AG04450 (cell line): ENCODE measurements around the gene TAPBPL. TPM values are rescaled to one million over a fixed set of nuclear protein-coding genes. Genes with fewer than 3 reads are reported as not detected.
A peak's percentile ranks its signal among the peaks of the same experiment; 100 is the strongest.
"Not testable (repeated sequence)": the region's sequence is repeated elsewhere in the genome, so short reads cannot be mapped to it uniquely, and the experiment has no call there.

Source experiments
- CTCF ChIA-PET: fragments of 300-600, 350-600 bp; formaldehyde crosslinking; extraction: SDS; loops from one replicate; lab custom pipeline; 2022; ENCODE audit warnings: antibody characterized with exemption, inconsistent platforms; lab: Charles Lee
- POLR2A ChIA-PET: fragments of 350-600 bp; formaldehyde crosslinking; extraction: SDS; loops from one replicate; lab custom pipeline; 2021; ENCODE audit warnings: antibody characterized with exemption, inconsistent platforms; lab: Yijun Ruan, JAX
- DNase-seq: peaks from one replicate; pipeline ENCODE4 v3.0.0-alpha.2; 2011; ENCODE audit warnings: low read depth, low spot score
- H3K27ac ChIP-seq: one replicate; pipeline ENCODE4 v1.5.1; 2012; ENCODE audit warnings: low read depth, low read length, control low read depth
- H3K27me3 ChIP-seq: one replicate; pipeline ENCODE4 v1.6.0; 2012; ENCODE audit warnings: low read length; ENCODE audit not compliant: control insufficient read depth, insufficient read depth
- H3K4me3 ChIP-seq: 2 replicates; pipeline ENCODE4 v1.5.1; 2011; ENCODE audit warnings: mild to moderate bottlenecking, low read depth, low read length, control low read depth
- H3K9me3 ChIP-seq: 2 replicates; pipeline ENCODE4 v1.5.1; 2012; ENCODE audit warnings: low read length; ENCODE audit not compliant: control insufficient read depth, insufficient read depth
- polyA plus RNA-seq: library from polyadenylated mRNA; depleted of rRNA; stranded (reverse); fragments of >200 nt; gene quantifications from 2 replicates; pipeline ENCODE4 v1.2.3, GENCODE V29; 2011
- TF ChIP-seq, protein P1 (sequence below): IDR thresholded peaks from 2 replicates; pipeline ENCODE4 v1.5.1; 2011; ENCODE audit warnings: low read depth, low read length, control low read depth, inconsistent platforms

TAPBPL gene
- polyA plus RNA-seq, 1 experiment = 10.2 TPM

DNA sequence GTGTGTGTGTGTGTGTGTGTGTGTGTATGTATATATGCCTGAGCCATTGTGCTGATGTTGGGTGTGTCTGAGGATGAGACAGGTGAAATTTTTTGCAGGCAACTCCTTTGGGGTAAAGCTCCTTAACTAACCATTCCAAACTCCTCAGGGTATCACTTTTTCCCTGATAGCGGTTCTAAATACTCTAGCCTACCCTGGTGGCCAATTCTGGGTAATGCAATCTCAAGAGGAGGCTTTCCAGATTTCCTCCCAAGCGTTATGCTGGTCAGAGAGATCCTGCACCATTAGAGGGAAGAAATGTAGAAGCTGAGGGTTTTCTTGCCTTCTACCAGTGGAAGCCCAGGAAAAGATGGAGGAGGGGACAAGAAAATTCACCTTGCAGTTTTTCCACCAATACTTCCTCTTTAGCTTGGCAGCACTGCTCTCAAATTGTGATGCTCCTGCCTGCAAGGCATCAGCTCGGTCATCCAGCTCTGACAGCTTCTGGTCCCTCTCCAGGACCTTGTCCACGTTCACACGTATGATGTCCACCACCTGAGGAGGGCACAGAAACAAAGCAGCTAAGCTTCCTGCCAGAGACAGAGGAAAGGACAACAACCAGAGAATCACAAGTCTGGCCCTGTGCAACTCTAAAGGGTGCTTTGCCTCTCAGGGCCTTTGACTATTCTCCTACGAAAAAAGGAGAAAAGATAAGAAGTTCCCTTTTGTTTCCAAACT lies 13.8 kb downstream of the TAPBPL start:
- Histone ChIP-seq H3K27ac (no peak overlapping the region), H3K9me3 (no peaks in the 10 kb centered on the region; the same call in 1 of the 2 replicates), H3K4me3 (no peak overlapping the region), H3K27me3 (no peaks in the 10 kb centered on the region)
- TF ChIP-seq, protein P1, sequence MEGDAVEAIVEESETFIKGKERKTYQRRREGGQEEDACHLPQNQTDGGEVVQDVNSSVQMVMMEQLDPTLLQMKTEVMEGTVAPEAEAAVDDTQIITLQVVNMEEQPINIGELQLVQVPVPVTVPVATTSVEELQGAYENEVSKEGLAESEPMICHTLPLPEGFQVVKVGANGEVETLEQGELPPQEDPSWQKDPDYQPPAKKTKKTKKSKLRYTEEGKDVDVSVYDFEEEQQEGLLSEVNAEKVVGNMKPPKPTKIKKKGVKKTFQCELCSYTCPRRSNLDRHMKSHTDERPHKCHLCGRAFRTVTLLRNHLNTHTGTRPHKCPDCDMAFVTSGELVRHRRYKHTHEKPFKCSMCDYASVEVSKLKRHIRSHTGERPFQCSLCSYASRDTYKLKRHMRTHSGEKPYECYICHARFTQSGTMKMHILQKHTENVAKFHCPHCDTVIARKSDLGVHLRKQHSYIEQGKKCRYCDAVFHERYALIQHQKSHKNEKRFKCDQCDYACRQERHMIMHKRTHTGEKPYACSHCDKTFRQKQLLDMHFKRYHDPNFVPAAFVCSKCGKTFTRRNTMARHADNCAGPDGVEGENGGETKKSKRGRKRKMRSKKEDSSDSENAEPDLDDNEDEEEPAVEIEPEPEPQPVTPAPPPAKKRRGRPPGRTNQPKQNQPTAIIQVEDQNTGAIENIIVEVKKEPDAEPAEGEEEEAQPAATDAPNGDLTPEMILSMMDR = peak; percentile 96
- POLR2A ChIA-PET = interaction anchor here (0.5 to 1.3 kb wide), 8 partner anchors 14 to 143 kb away, joined by 3 to 7 read pairs (median 4); partner anchors contain the start of genes GAPDH and TAPBPL
- peak; percentile 37 for DNase-seq
- CTCF ChIA-PET = interaction anchor here (0.5 to 2.2 kb wide), 48 partner anchors 9 to 477 kb away, joined by 3 to 87 read pairs (median 5); partner anchors contain the start of genes MRPL51 and TAPBPL

DNA sequence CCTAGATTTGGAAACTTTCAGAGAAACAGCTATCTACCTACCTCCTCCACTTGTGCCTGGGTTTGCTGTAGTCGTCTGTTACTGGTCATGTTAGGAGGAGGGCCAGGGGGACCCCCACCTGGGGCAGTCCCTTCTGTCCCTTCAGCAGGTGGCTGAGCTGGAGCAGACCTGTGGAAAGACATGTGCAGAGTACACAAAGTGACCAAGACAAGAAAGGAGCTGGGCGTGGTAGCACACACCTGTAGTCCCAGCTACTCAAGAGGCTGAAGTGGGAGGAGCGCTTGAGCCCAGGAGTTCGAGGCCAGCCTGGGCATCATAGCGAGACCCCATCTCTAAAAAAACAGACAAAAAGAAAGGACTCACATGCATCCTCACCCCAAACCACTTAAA lies 14.3 kb downstream of the TAPBPL start:
- Histone ChIP-seq H3K9me3 (no peaks in the 10 kb centered on the region; the same call in 1 of the 2 replicates), H3K27ac (no peak overlapping the region), H3K27me3 (no peaks in the 10 kb centered on the region), H3K4me3 (no peak overlapping the region)
- ChIA-PET POLR2A (interaction anchor here (0.5 to 1.2 kb wide), 4 partner anchors 39 to 140 kb away, joined by 3 to 7 read pairs (median 4); no protein-coding TSS in a partner anchor), CTCF (interaction anchor here (0.5 to 2.2 kb wide), 30 partner anchors 8 to 477 kb away, joined by 3 to 87 read pairs (median 8); partner anchors contain the start of gene TAPBPL)
- DNase-seq = no peak
- TF ChIP-seq, protein P1 = no peak

DNA sequence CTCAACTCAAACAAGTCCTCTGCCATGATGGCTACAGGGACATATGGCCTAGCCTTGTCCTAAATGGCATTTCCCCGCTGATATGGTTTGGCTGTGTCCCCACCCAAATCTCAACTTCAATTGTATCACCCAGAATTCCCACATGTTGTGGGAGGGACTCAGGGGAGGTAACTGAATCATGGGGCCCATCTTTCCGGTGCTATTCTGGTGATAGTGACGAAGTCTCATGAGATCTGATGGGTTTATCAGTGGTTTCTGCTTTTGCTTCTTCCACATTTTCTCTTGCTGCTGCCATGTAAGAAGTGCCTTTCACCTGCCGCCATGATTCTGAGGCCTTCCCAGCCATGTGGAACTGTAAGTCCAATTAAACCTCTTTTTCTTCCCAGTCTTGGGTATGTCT lies 14.9 kb downstream of the TAPBPL start:
- H3K9me3 ChIP-seq, H3K27me3 ChIP-seq, H3K4me3 ChIP-seq, DNase-seq, H3K27ac ChIP-seq: not testable (repeated sequence)
- CTCF ChIA-PET = interaction anchor here (1.0 to 2.2 kb wide), 11 partner anchors 10 to 182 kb away, joined by 3 to 87 read pairs (median 30); partner anchors contain the start of gene TAPBPL
- POLR2A ChIA-PET = interaction anchor here (0.9 kb wide), 1 partner anchor 45 kb away, joined by 4 read pairs; no protein-coding TSS in a partner anchor

DNA sequence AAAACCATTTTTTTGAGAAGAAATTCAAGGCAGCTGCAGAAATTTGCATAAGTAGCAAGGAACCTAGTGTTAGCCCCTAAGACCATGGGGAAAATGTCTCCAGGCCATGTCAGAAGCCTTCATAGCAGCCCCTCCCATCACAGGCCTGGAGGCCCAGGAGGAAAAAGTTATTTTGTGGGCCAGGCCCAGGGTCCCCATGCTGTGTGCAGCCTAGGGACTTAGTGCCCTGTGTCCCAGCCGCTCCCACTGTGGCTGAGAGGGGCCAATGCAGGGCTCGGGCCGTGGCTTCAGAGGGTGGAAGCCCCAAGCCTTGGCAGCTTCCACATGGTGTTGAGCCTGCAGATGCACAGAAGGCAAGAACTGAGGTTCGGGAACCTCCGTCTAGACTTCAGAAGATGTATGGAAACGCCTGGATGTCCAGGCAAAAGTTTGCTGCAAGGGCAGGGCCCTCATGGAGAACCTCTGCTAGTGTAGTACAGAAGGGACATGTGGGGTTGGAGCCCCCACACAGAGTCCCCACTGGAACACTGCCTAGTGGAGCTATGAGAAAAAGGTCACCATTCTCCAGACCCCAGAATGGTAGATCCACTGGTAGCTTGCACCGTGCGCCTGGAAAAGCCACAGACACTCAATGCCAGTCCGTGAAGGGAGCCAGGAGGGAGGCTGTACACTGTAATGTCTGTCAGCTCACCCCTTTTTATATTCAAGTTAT lies 15.9 kb downstream of the TAPBPL start:
- H3K27ac ChIP-seq, H3K4me3 ChIP-seq, H3K27me3 ChIP-seq, H3K9me3 ChIP-seq, DNase-seq, CTCF ChIA-PET: not testable (repeated sequence)
- POLR2A ChIA-PET = interaction anchor here (1.0 kb wide), 1 partner anchor 66 kb away, joined by 9 read pairs; the partner anchor contains the start of gene GAPDH

DNA sequence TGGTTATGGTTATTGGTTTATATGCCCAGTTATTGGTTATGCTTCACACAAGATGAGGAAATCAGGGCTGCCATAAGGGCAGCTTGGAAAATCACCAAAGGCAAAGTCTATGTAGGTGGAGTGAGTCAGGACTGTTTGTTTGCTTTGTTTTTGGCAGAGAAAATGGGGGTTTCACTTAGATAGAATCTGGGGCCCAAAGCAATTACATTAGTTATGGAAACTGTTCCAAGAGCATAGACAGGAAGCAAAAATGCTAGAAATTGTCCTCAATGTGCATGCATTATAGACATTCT lies 16.4 kb downstream of the TAPBPL start:
- CTCF ChIA-PET = interaction anchor here (0.6 kb wide), 1 partner anchor 85 kb away, joined by 4 read pairs; no protein-coding TSS in a partner anchor
- no peaks in the 10 kb centered on the region; the same call in 1 of the 2 replicates for H3K9me3 ChIP-seq
- POLR2A ChIA-PET = interaction anchor here (1.0 kb wide), 1 partner anchor 66 kb away, joined by 9 read pairs; the partner anchor contains the start of gene GAPDH
- TF ChIP-seq, protein P1 = no peak
- no peak for DNase-seq
- H3K27me3 ChIP-seq = no peaks in the 10 kb centered on the region
- no peak overlapping the region for H3K27ac ChIP-seq
- no peak overlapping the region for H3K4me3 ChIP-seq
